KMS-11 (cell line): Measurements from ENCODE around the gene SLC6A6.

Experiments used
- H2AFZ ChIP-seq: fragments of 200-600 bp; sonication (generic); 2 replicates; pipeline ENCODE4 v1.6.1; 2016; ENCODE audit warnings: antibody characterized with exemption, mixed run types, low read depth
- H3K27ac ChIP-seq: fragments of 200-600 bp; sonication (generic); 2 replicates; pipeline ENCODE4 v1.6.1; 2016; ENCODE audit warnings: mild to moderate bottlenecking, mixed run types
- H3K27me3 ChIP-seq: fragments of 200-600 bp; sonication (generic); 2 replicates; pipeline ENCODE4 v1.6.1; 2017; ENCODE audit warnings: mild to moderate bottlenecking, low read depth, mixed run types, moderate library complexity; ENCODE audit not compliant: insufficient read depth
- H3K36me3 ChIP-seq: fragments of 200-600 bp; sonication (generic); 2 replicates; pipeline ENCODE4 v1.6.1; 2017; ENCODE audit warnings: mild to moderate bottlenecking, mixed run types; ENCODE audit not compliant: insufficient read depth
- H3K4me1 ChIP-seq: fragments of 200-600 bp; sonication (generic); 2 replicates; pipeline ENCODE4 v1.6.1; 2016; ENCODE audit warnings: mild to moderate bottlenecking, low read depth, mixed run types; ENCODE audit not compliant: poor library complexity, severe bottlenecking
- H3K4me2 ChIP-seq: fragments of 200-600 bp; sonication (generic); 2 replicates; pipeline ENCODE4 v1.7.0; 2016; ENCODE audit warnings: mild to moderate bottlenecking, mixed run types
- H3K4me3 ChIP-seq: fragments of 200-600 bp; sonication (generic); IDR thresholded peaks from 2 replicates; pipeline ENCODE4 v1.6.1; 2017; ENCODE audit warnings: low read depth, low read length, mixed read lengths; ENCODE audit not compliant: insufficient read depth
- H3K79me2 ChIP-seq: fragments of 200-600 bp; sonication (generic); 2 replicates; pipeline ENCODE4 v1.6.1; 2016; ENCODE audit warnings: low read depth, mixed run types; ENCODE audit not compliant: insufficient read depth
- H3K9ac ChIP-seq: fragments of 200-600 bp; sonication (generic); 2 replicates; pipeline ENCODE4 v1.6.1; 2016; ENCODE audit warnings: mild to moderate bottlenecking, mixed run types
- H4K20me1 ChIP-seq: fragments of 200-600 bp; sonication (generic); 2 replicates; pipeline ENCODE4 v1.6.1; 2016; ENCODE audit warnings: mild to moderate bottlenecking, mixed run types; ENCODE audit not compliant: insufficient read depth
- CTCF ChIP-seq: fragments of 200-600 bp; sonication (generic); conservative IDR thresholded peaks from 2 replicates; pipeline ENCODE4 v1.6.1; 2017; ENCODE audit warnings: low read depth, mild to moderate bottlenecking, antibody characterized with exemption, low read length, moderate library complexity, mixed read lengths

SLC6A6 gene

GRCh38 chr3:14506626-14507304, 104.4 kb downstream of the SLC6A6 start:
- Histone ChIP-seq H3K9ac (no peak overlapping the region), H3K27me3 (no peaks in the 10 kb centered on the region), H3K4me3 (no peak overlapping the region), H3K36me3 (no peaks in the 10 kb centered on the region), H3K27ac (no peak overlapping the region), H3K79me2 (no peaks in the 10 kb centered on the region), H3K4me2 (no peak overlapping the region), H3K4me1 (no peaks in the 10 kb centered on the region), H2AFZ (no peak overlapping the region), H4K20me1 (no peaks in the 10 kb centered on the region)
- no peak for TF ChIP-seq CTCF

- Histone ChIP-seq H3K4me3 (no peak overlapping the region), H2AFZ (no peak overlapping the region), H3K27me3 (no peaks in the 10 kb centered on the region), H3K36me3 (no peaks in the 10 kb centered on the region), H3K27ac (no peak overlapping the region), H4K20me1 (no peaks in the 10 kb centered on the region), H3K4me2 (no peak overlapping the region), H3K9ac (no peak overlapping the region), H3K4me1 (no peaks in the 10 kb centered on the region), H3K79me2 (no peaks in the 10 kb centered on the region)
- TF ChIP-seq CTCF = no peak
These were observed 104.9 kb downstream of the SLC6A6 start for GRCh38 chr3:14507305-14507741.

GRCh38 chr3:14507757-14508504, 105.5 kb downstream of the SLC6A6 start:
- H3K4me2 ChIP-seq = no peak overlapping the region

GRCh38 chr3:14508505-14508819, 106.1 kb downstream of the SLC6A6 start:
- H4K20me1 ChIP-seq = no peaks in the 10 kb centered on the region
- no peaks in the 10 kb centered on the region for H3K27me3 ChIP-seq
- H3K79me2 ChIP-seq = no peaks in the 10 kb centered on the region
- no peak overlapping the region for H3K9ac ChIP-seq
- no peak overlapping the region for H3K4me2 ChIP-seq
- H3K4me1 ChIP-seq = no peaks in the 10 kb centered on the region
- no peak for TF ChIP-seq CTCF
- H3K4me3 ChIP-seq = no peak overlapping the region
- H2AFZ ChIP-seq = no peak overlapping the region
- no peaks in the 10 kb centered on the region for H3K36me3 ChIP-seq
- no peak overlapping the region for H3K27ac ChIP-seq

More at GRCh38 chr3:14507757-14508504, 105.5 kb downstream of the SLC6A6 start:
- no peaks in the 10 kb centered on the region for H3K27me3 ChIP-seq
- no peak for TF ChIP-seq CTCF
- H3K36me3 ChIP-seq = no peaks in the 10 kb centered on the region
- H3K27ac ChIP-seq = no peak overlapping the region
- no peak overlapping the region for H3K9ac ChIP-seq
- H3K79me2 ChIP-seq = no peaks in the 10 kb centered on the region
- no peak overlapping the region for H2AFZ ChIP-seq
- H3K4me3 ChIP-seq = no peak overlapping the region
- H4K20me1 ChIP-seq = no peaks in the 10 kb centered on the region
- no peaks in the 10 kb centered on the region for H3K4me1 ChIP-seq
